HCEC 1CT (cell line): Measurements from ENCODE around the gene TSPAN17.
A peak's percentile ranks its signal among the peaks of the same experiment; 100 is the strongest.

ENCODE experiments used
- DNase-seq: peaks from one replicate; pipeline ENCODE4 v3.0.0-alpha.2; 2017

Gene TSPAN17

DNA sequence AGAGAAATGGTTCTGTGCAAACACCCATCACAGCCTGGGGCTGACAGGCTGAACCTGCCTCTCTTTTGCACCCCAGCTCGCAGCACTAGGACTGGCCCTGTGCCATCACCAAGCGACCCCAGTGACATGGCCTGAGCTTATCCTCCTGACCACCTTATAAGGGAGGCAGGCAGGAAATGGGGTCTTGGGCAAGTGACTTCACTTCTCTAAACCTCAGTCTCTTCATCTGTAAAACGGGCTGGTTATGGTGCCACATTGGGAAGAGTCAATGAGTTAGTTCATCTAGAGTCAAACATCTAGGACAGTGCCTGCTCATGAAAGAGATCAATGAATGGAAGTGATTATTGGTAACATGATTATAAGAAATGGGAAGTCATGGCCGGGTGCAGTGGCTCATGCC is 23.1 kb upstream of the TSPAN17 start:
- no peak for DNase-seq

DNA sequence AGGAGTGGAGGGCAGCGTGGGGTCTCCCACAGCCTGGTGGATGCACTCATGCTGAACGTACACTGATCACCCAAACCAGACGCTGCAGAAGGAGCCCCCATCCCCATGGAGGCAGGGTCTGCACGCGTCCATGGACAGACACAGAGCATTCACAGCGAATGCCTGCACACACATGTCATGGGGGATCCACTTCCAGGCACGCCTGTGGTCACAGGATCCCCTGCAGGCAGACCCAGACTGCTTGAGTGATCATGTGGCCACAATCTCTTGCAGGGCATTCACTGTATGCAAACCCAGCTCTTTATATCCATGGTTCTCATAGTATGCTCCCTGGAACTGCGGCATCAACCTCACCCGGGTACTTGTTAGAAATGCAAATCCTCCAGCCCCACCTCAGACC is 22.3 kb upstream of the TSPAN17 start:
- no peak for DNase-seq

DNA sequence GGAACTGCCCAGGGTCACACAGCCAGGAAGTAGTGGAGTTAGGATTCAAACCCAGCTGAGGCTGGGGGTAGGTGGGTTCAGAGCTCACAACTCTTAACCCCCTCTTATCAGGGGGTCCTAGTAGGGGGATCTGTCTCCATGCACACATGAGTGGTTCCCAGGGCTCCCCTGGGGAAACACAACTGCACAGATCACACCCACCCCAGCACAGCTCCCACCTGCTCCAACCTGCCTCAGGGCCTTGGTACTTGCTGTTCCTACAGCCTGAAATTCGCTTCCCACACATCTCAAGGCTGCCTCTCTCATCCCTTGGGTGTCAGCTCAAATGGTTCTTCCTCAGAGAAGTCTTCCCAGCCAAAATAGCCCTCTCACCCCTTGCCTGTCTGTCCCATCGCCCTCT is 21.8 kb upstream of the TSPAN17 start:
- DNase-seq, result no peak

DNA sequence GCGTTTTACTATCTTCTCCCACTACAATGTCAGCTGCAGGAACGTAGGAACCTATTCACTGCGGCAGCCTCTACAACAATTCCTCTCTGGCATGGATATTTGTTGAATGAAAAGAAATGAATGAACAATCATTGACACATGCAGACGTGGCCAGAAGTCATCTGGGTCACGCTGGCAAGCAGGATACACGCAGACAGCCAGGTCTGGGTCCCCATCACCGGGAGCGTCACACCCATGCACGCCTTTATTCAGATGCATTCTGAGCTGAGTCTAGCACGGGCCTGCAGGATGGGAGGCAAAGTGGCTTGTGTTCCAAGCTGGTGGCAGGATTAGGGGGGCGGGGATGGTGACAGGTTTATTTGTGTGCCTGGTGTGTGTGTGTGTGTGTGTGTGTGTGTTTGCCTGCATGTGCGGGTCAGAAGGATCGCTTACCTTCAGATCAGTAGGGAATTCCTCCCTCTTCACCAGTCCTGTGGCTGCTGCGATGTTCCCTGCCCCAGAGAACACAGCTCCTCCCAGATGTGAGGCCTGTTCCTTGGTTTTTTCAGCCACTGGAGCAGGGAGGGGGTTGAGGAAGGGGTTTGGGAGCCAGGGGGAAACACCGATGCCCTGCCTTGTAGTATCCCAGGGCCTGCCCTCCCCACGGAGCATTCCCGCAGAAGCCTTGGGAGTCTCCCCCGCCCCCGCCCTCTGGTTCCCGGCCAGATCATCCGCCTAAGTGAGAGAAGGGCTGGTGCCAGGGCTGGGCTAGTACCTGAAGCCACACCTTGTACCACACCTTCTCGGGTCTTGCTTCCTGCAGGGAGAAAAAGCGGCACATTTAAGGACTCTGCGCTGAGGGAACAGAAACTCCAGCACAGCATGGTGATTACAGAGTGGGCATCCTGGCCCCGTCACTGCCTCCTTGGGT is 21.1 kb upstream of the TSPAN17 start:
- DNase-seq, result no peak

- DNase-seq, result no peak
These were observed 20.4 kb upstream of the TSPAN17 start for GRCh38 chr5:176626876-176627236.

- DNase-seq, result no peak
These were observed 19.7 kb upstream of the TSPAN17 start for GRCh38 chr5:176627582-176627981.

DNA sequence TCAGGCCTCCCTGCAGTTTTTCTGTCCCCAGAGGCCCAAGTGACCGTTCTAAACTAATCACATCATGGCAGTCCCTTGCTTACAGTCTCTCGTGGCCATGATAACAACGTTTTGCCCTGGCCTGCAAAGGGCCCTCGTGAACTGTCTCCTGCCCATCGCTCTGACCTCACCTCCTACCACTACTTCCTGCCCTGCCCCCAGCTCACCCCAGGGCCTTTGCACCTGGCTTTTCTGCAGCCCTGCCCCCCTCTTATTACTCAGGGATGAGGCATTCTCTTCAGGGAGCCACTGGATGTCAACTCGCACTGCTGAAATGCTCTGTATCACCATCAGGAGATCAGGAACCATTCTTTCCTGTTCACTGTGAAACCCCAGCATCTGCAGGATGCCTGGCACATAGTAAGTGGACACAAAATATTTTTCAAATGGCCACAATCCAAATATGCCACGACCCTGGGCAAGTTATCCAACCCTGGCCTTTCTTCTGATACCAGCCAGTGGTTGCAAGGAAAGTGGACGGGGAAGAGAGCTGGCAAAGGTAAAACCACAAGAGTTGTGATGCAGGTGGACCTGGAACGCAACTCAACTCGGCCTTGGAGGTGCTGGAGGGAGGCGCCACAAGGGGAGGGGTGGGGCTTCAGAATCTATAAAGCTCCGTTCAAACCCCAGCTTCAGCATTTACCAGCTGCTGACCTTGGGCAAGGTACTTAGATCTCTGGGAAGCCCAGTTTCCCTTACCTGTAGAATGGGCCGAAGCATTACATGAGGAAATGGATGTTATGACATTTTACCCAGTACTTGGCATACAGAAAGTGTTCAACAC is 18.7 kb upstream of the TSPAN17 start:
- peak; percentile 24 for DNase-seq

- DNase-seq, result no peak
These were observed 17.9 kb upstream of the TSPAN17 start for GRCh38 chr5:176629317-176629852.

DNA sequence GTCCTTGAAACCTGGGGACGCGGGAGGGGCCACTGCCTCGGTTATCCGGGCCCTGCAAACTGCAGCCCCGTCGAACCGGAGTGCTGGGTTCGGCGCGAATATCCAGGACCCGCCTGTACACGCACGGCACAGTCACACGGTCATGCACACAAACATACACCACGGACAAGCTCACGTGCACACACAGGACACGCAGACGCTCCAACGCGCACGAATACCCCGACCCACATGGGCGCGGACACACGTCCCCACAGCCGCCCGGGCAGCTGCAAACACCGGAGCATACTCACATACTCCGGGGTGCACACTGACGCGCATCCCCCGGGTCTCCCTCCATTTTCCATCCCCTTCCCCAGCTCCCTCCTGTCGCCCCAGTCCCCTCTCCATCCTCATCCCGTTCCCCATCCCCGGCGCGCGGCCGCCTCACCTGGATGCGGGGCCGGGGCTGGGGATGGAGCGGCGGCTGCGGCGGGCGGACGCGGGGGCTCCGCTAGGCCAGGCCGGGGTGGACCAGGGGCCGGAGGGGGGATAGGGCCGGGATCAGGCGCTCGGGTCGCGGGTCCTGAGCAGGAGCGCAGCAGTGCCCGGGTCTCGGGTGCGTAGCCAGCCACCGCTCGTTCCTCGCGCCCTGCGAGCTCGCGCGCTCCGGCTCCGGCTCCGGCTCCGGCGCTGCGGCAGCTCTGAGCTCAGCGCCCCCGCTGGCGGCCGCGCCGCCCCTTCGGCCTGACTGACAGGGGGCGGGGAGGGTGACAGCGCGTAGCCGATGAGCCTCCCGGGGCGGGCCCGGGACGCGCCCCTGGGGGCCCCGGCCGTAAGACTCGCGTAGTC is 17.2 kb upstream of the TSPAN17 start, which contains the start of the genes EIF4E1B and SNCB:
TSS of gene EIF4E1B (plus strand) at position 823 of the 828 bp plus-strand sequence. CDS start 12,113 bp downstream, outside the sequence.
TSS of gene SNCB (minus strand) at position 682 of the 828 bp plus-strand sequence. CDS start 880 bp downstream, outside the sequence.
- no peak for DNase-seq

DNA sequence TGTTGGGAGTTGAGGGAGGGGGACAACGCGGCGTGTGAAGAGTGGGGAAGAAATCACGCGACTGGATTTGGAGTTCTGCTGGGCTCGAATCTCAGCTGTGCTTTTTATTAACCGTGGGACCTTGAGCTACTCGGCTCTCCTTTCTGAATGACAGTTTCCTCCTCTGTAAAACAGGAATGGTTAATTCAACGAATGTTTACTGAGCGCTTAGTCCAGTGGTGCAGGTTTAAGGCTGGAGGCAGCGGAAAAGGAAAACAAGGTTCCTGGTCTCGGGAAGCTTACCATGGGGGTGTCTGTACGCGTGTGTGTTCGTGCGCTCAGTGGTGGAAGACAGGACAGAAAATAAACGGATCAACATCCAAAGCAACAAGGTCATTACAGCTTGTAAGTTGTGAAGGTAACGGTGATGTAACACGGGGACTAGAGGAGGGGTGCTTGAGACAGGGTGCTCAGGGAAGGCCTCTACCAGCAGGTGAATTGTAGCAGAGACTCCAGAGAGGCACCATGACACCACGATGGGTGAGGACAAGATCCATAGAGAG is 16.5 kb upstream of the TSPAN17 start:
- DNase-seq, result no peak

GRCh38 chr5:176631383-176632200 is 15.7 kb upstream of the TSPAN17 start:
- DNase-seq, result no peak

- no peak for DNase-seq
These were observed 14.5 kb upstream of the TSPAN17 start for GRCh38 chr5:176632745-176633144.

- DNase-seq, result no peak
These were observed 13.7 kb upstream of the TSPAN17 start for GRCh38 chr5:176633598-176633997.

DNA sequence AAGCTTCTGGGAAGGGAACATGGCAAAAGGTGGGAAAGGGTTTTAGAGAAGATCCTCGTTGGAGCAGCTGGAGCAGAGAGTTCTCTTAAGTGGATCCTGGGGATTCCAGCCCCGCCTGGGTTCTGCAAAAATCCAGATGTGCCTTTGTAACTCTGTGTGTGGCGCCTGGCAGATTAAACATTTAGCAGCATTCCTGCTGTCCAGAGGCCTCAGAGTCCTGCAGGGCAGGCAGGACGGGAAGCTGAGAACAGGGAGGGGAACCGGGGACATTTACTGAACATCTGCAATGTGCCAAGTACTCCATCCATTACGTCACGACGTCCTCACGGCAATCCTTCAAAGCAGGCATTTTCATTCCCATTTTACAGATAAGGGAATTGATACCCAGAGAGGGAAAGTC is 10.9 kb upstream of the TSPAN17 start:
- no peak for DNase-seq

GRCh38 chr5:176637556-176637955 is 9.7 kb upstream of the TSPAN17 start:
- no peak for DNase-seq

DNA sequence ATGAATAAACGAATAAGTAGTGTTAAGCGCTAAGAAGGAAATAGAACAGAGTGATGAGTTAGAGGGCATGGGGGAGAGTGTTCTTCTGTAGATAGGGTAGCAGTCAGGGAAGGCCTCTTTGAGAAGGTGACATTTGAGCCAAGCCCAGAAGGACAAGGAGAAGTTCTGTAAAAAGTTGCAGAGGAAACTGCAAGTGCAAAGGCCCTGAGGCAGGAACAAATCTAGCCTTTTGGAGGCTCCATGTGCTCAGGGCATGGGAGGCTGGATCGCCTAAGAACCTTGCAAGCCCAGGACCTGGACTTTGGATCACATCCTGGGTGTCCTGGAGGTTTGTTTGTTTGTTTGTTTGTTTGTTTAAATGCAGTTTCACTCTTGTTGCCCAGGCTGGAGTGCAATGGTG is 8.8 kb upstream of the TSPAN17 start:
- DNase-seq, result no peak

DNA sequence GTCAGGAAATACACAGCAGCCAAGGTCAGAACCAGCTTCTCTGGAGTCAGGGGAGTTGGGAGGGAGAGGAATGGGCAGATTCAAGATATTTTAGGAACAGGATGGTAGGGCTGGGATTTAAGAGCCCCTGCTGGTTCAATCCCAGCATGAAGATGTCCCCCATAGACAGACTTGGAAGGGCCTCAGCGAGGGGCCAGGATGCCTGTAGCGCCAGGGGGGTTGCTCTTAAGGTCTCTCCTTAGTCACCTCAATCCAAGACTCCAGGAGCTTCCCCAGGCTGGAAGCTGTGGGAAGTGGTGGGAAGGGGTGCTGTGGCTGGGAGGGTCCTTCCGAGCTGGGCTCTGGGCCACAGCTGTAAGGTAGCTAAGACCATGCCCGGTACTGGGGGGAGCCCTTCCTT is 8.1 kb upstream of the TSPAN17 start:
- no peak for DNase-seq

DNA sequence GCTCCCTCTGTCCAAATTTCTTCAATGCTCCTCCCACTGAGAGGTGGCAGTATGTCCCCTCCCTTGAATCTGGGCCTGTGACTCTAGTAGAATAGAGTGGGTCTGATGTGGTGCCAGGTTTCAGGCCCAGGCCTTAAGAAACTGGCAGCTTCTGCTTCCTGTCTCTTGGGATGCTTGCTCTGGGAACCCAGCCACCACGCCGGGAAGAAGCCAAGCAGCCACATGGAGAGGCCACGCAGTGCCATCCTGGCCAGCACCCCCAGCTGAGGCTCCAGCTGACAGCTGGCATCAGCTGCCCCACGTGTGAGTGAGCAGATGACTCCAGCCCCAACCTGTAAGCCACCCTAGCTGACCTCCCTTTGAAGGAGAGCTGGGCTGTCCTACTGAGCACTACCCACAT is 7.3 kb upstream of the TSPAN17 start:
- no peak for DNase-seq

- no peak for DNase-seq
These were observed 6.7 kb upstream of the TSPAN17 start for GRCh38 chr5:176640616-176641015.

DNA sequence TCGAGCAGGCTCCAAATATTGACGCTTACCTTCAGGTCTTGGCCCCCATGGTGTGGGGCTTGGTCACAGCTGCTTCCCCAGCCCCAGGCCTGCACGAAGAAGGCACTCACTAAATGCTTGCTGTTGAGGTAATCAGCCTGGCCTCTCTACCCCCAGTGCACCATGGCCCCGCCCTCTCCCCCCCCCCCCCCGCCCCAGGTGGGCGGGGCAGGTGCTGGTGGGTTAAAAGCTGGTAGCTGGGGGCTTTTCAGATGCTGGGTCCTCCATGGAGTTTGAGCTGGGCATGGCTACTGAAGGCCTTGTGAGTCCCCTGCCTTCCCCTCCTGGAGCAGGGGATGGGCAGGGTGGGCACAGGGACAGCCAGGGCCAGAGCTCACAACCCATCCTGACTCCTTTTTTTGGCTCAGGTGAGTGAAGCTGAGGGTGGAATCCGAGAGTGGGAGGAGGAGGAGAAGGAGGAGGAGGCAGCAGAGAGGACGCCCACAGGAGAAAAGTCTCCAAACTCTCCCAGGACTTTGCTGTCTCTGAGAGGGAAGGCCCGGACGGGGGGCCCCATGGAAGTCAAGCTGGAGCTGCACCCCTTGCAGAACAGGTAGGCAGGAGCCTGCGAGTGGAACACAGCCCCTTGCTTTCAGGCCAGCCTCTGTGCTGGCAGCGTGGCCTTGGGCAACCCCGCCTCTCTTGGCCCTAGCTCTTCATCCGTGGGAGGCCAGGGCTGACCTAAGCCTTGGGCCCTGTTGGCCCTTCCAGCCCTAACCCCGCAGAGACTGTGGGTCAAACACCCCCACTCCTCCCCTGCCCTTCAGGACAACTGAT is 4.4 kb upstream of the TSPAN17 start:
- DNase-seq, result no peak
